ENCODE results near the gene NKX6-1. TPM values are rescaled to one million over a fixed set of nuclear protein-coding genes. Genes with fewer than 3 reads are reported as not detected.
A peak's percentile ranks its signal among the peaks of the same experiment; 100 is the strongest.

The NKX6-1 gene
- total RNA-seq, 1 experiment from 2014 or later = 1.1 TPM

DNA sequence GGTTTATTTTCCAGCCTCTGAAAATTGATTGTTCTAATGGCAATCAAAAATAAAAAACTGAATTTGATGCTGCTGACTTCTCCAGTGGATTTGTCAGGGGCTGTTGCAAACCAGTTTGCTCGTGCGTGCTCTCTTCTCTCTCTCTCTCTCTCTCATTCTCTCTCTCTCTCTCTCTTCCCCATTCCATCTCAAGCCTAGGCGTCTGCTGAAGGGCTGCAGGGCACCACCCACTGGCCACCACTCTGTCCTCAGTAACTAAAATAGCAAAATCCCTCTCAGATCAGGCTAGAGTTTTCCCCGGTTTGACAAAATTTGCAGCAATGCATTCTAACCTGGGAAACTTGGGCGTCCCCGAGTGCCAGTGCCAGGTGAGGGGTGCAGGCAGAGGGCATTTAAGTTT, 19.4 kb downstream of the NKX6-1 start:
- BruUV-seq (replicated peaks) = no TSS peak
- ChIA-PET CTCF (no interaction called here), POLR2A (no interaction called here)
- Histone ChIP-seq H3K4me3 (ENCODE audit: low read depth in 2 of 2, low read length in 2 of 2) (no peak overlapping the region), H3K27ac (ENCODE audit: low read length) (no peak overlapping the region), H3K9me3 (ENCODE audit: control insufficient read depth, insufficient read depth, low read depth, low read length) (no peaks in the 10 kb centered on the region), H3K4me1 (ENCODE audit: control insufficient read depth, insufficient read depth, low read length) (no peaks in the 10 kb centered on the region), H3K36me3 (ENCODE audit: control insufficient read depth, insufficient read depth, low read length) (no peaks in the 10 kb centered on the region), H3K27me3 (ENCODE audit: control insufficient read depth, insufficient read depth, low read length) (no peaks in the 10 kb centered on the region)
- ATAC-seq = no peak
- DNase-seq (ENCODE audit: low read depth, low spot score) = no peak
- intact Hi-C loops (cut with micrococcal nuclease; ENCODE audit: unreplicated experiment) = no loop called here
- TF ChIP-seq, protein P1, sequence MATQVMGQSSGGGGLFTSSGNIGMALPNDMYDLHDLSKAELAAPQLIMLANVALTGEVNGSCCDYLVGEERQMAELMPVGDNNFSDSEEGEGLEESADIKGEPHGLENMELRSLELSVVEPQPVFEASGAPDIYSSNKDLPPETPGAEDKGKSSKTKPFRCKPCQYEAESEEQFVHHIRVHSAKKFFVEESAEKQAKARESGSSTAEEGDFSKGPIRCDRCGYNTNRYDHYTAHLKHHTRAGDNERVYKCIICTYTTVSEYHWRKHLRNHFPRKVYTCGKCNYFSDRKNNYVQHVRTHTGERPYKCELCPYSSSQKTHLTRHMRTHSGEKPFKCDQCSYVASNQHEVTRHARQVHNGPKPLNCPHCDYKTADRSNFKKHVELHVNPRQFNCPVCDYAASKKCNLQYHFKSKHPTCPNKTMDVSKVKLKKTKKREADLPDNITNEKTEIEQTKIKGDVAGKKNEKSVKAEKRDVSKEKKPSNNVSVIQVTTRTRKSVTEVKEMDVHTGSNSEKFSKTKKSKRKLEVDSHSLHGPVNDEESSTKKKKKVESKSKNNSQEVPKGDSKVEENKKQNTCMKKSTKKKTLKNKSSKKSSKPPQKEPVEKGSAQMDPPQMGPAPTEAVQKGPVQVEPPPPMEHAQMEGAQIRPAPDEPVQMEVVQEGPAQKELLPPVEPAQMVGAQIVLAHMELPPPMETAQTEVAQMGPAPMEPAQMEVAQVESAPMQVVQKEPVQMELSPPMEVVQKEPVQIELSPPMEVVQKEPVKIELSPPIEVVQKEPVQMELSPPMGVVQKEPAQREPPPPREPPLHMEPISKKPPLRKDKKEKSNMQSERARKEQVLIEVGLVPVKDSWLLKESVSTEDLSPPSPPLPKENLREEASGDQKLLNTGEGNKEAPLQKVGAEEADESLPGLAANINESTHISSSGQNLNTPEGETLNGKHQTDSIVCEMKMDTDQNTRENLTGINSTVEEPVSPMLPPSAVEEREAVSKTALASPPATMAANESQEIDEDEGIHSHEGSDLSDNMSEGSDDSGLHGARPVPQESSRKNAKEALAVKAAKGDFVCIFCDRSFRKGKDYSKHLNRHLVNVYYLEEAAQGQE (IDR thresholded peaks at IDR 0.05; ENCODE audit: insufficient read depth in 1 of 2, low read depth in 2 of 2, low read length in 1 of 2) = no peak
- TF ChIP-seq, protein P2, sequence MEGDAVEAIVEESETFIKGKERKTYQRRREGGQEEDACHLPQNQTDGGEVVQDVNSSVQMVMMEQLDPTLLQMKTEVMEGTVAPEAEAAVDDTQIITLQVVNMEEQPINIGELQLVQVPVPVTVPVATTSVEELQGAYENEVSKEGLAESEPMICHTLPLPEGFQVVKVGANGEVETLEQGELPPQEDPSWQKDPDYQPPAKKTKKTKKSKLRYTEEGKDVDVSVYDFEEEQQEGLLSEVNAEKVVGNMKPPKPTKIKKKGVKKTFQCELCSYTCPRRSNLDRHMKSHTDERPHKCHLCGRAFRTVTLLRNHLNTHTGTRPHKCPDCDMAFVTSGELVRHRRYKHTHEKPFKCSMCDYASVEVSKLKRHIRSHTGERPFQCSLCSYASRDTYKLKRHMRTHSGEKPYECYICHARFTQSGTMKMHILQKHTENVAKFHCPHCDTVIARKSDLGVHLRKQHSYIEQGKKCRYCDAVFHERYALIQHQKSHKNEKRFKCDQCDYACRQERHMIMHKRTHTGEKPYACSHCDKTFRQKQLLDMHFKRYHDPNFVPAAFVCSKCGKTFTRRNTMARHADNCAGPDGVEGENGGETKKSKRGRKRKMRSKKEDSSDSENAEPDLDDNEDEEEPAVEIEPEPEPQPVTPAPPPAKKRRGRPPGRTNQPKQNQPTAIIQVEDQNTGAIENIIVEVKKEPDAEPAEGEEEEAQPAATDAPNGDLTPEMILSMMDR (IDR thresholded peaks at IDR 0.05) = 0 out of 2 replicates have a peak, but pooled peaks have one; percentile 16
- in situ Hi-C loops (cut with HindIII; ENCODE audit: low pct_unique_long_range_greater_than_20kb, low sequenced_read_pairs) = no loop called here

DNA sequence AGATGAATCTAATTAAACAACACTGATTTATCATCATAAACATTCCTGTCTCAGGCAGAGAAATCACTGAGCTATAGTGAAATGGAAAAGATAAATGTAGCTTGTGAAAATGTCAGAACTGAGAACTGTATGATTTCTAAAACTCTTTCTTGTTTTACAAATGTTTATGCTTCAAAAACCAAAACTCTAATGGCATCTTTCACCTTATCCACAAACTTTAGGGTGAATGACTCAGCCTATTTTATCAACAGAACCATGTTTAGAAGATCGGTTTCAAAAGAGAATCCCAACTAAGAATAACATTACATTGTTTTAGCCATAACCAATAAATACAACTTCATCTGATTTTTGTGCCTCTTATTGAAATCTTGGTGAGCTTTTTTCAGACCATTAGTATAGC, 21.4 kb downstream of the NKX6-1 start:
- H3K27me3 ChIP-seq (ENCODE audit: control insufficient read depth, insufficient read depth, low read length) = no peaks in the 10 kb centered on the region
- no peaks in the 10 kb centered on the region for H3K36me3 ChIP-seq (ENCODE audit: control insufficient read depth, insufficient read depth, low read length)
- ChIA-PET POLR2A (no interaction called here), CTCF (no interaction called here)
- intact Hi-C loops (cut with micrococcal nuclease; ENCODE audit: unreplicated experiment) (no loop called here), in situ Hi-C loops (cut with HindIII; ENCODE audit: low pct_unique_long_range_greater_than_20kb, low sequenced_read_pairs) (no loop called here)
- H3K4me1 ChIP-seq (ENCODE audit: control insufficient read depth, insufficient read depth, low read length) = no peaks in the 10 kb centered on the region
- H3K27ac ChIP-seq (ENCODE audit: low read length) = no peak overlapping the region
- no TSS peak for BruUV-seq (replicated peaks)
- H3K4me3 ChIP-seq (ENCODE audit: low read depth in 2 of 2, low read length in 2 of 2) = no peak overlapping the region
- no peak for ATAC-seq
- no peaks in the 10 kb centered on the region for H3K9me3 ChIP-seq (ENCODE audit: control insufficient read depth, insufficient read depth, low read depth, low read length)
- TF ChIP-seq SIN3A (IDR thresholded peaks at IDR 0.05; ENCODE audit: borderline replicate concordance, insufficient read depth, low read depth, low read length) (no peak), POLR2AphosphoS5 (IDR thresholded peaks at IDR 0.05; ENCODE audit: low read depth, low read length) (no peak), TCF7L2 (IDR thresholded peaks at IDR 0.05; ENCODE audit: low read depth, low read length) (no peak)
- TF ChIP-seq, protein P1 (IDR thresholded peaks at IDR 0.05; ENCODE audit: insufficient read depth in 1 of 2, low read depth in 2 of 2, low read length in 1 of 2) = no peak
- TF ChIP-seq, protein P2 (IDR thresholded peaks at IDR 0.05) = no peak
- no peak for DNase-seq (ENCODE audit: low read depth, low spot score)

Measured in Panc1 (cell line).